HUES48 (cell line): ENCODE measurements around the gene MSANTD1.
"Not testable (repeated sequence)": the region's sequence is repeated elsewhere in the genome, so short reads cannot be mapped to it uniquely, and the experiment has no call there.

Source experiments
- H3K27ac ChIP-seq: one replicate; pipeline ENCODE4 v1.7.0; 2013; ENCODE audit warnings: low read depth, low read length, inconsistent platforms
- H3K27me3 ChIP-seq: 2 replicates; pipeline ENCODE4 v1.6.1; 2013; ENCODE audit warnings: mild to moderate bottlenecking, low read length; ENCODE audit not compliant: control insufficient read depth, insufficient read depth
- H3K36me3 ChIP-seq: 2 replicates; pipeline ENCODE4 v1.6.1; 2013; ENCODE audit warnings: low read length; ENCODE audit not compliant: control insufficient read depth, insufficient read depth
- H3K4me1 ChIP-seq: 2 replicates; pipeline ENCODE4 v1.6.1; 2013; ENCODE audit warnings: mild to moderate bottlenecking, low read length; ENCODE audit not compliant: control insufficient read depth, insufficient read depth
- H3K4me3 ChIP-seq: 2 replicates; pipeline ENCODE4 v1.5.1; 2013; ENCODE audit warnings: mild to moderate bottlenecking, low read depth, low read length
- H3K9ac ChIP-seq: 2 replicates; pipeline ENCODE4 v1.6.1; 2013; ENCODE audit warnings: mild to moderate bottlenecking, low read depth, low read length, moderate library complexity
- H3K9me3 ChIP-seq: 2 replicates; pipeline ENCODE4 v1.6.1; 2013; ENCODE audit warnings: low read length; ENCODE audit not compliant: control insufficient read depth, insufficient read depth

Gene MSANTD1

DNA sequence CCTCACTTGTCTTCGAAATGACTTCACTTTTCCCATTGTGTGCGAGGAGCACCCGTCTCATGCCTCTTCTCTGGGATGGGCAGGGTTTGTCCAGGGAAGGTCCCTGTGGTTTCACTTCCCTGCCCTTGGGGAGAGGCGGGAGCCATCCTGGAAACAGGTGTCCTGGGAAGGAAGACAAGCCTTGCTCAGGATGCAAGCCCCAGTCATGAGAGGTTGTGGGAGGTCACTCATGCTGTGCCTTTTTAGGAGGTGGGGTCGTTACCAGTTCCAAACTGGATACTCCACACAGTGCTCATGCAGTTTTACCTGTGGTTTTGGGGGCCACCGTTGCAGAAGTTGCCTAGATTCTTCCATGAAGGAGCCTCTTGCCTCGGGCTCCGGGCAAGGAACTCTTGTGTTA, 47.7 kb downstream of the MSANTD1 start:
- Histone ChIP-seq H3K4me1 (peaks cover 9% of the 10 kb centered on the region; the same call in 1 of the 2 replicates), H3K27me3 (peaks cover 10% of the 10 kb centered on the region; the same call in 1 of the 2 replicates), H3K36me3 (no peaks in the 10 kb centered on the region), H3K4me3 (no peak overlapping the region), H3K9ac (no peak overlapping the region), H3K27ac (no peak overlapping the region), H3K9me3 (no peaks in the 10 kb centered on the region)

DNA sequence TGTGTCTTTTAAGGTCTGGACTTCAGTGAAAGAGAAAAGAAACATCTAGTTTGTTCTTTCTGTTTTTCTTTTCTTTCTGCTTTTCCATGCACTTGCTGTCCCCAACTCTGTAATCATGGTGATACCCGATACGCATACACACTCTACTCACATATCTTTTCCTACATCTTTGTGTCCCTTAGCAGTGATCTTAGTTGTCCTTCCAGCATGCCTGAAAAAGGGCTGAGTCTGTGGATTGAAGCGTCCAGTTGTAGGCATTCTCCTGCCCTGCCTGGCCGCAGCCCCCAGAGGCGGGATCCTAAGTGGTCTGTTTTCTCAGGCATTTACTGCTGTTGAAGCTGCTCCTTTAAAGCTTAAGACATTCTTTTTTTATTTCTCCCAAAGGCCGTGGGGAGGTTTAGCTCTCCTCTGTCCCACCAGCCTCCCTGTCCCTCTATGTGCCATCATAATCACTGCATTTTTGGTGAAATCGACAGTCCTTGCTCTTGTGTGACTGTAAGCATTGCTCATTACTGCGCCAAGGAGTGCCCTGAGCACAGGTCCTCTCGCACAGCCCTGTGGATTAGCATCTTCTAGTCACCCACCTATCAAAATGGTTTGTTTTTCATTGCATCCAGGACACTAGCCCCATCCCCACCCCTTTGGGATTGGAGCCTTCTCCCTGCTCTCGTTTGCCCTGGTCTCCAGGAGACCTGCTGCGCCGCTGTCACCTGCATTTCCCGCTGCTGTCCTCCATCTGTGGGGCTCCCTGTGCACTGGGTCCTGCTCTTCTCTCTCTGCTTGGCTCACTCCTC, 48.3 kb downstream of the MSANTD1 start:
- Histone ChIP-seq H3K27ac (no peak overlapping the region), H3K9me3 (no peaks in the 10 kb centered on the region), H3K36me3 (no peaks in the 10 kb centered on the region), H3K9ac (no peak overlapping the region), H3K4me1 (peaks cover 8% of the 10 kb centered on the region; the same call in 1 of the 2 replicates), H3K4me3 (no peak overlapping the region), H3K27me3 (peaks cover 6% of the 10 kb centered on the region; the same call in 1 of the 2 replicates)

GRCh38 chr4:3299122-3299975, 50.4 kb downstream of the MSANTD1 start:
- H3K27ac ChIP-seq, result no peak overlapping the region
- H3K9me3 ChIP-seq, result no peaks in the 10 kb centered on the region
- H3K9ac ChIP-seq, result no peak overlapping the region
- H3K4me1 ChIP-seq, result peaks cover 11% of the 10 kb centered on the region
- H3K27me3 ChIP-seq, result no peaks in the 10 kb centered on the region
- H3K36me3 ChIP-seq, result no peaks in the 10 kb centered on the region
- H3K4me3 ChIP-seq, result no peak overlapping the region

DNA sequence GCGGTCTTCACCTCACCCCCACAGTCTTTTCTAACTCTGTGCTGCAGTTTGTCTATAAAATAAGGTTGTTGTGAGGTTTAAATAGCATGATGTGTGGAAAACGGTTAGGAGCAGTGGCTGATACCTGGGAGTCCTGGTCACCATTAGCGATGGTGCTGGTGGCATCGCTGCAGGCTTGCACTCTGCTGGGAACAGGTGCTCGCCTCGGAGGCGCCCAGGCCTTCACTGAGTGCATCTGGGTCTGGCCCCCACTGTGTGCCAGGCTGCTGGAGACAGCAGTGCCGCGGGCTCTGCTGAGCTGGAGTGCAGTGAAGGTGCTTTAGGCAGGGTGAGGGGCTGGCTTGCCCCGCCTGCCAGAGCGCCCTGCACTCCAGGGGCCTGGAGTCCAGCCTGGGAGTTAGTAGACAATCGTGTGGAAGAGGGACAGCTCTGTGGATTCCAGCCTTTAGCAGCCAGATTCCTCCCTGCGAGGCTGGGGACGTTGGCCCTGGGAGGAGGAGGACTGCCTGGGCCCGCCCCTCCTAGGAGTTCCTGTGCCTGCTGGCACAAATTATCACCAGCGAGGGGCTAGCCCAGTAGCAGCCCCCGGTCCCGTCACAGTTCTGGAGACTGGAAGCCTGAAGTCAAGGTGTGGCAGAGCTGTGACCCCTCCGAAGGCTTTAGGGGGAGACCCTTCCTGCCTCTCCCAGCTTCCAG, 51.2 kb downstream of the MSANTD1 start:
- H3K9ac ChIP-seq, result no peak overlapping the region
- no peaks in the 10 kb centered on the region for H3K36me3 ChIP-seq
- H3K27me3 ChIP-seq, result no peaks in the 10 kb centered on the region
- H3K4me1 ChIP-seq, result peaks cover 15% of the 10 kb centered on the region
- no peak overlapping the region for H3K27ac ChIP-seq
- H3K4me3 ChIP-seq, result no peak overlapping the region
- H3K9me3 ChIP-seq, result no peaks in the 10 kb centered on the region

GRCh38 chr4:3300882-3301281, 51.9 kb downstream of the MSANTD1 start:
- not testable (repeated sequence) for H3K27ac ChIP-seq
- H3K4me1 ChIP-seq, result peaks cover 15% of the 10 kb centered on the region

GRCh38 chr4:3301450-3302172, 52.7 kb downstream of the MSANTD1 start:
- Histone ChIP-seq H3K4me3 (no peak overlapping the region), H3K27ac (no peak overlapping the region), H3K36me3 (no peaks in the 10 kb centered on the region), H3K4me1 (peaks cover 15% of the 10 kb centered on the region), H3K27me3 (no peaks in the 10 kb centered on the region), H3K9ac (no peak overlapping the region), H3K9me3 (no peaks in the 10 kb centered on the region)

More at GRCh38 chr4:3300882-3301281, 51.9 kb downstream of the MSANTD1 start:
- H3K9me3 ChIP-seq, H3K36me3 ChIP-seq, H3K9ac ChIP-seq, H3K27me3 ChIP-seq, H3K4me3 ChIP-seq: not testable (repeated sequence)

DNA sequence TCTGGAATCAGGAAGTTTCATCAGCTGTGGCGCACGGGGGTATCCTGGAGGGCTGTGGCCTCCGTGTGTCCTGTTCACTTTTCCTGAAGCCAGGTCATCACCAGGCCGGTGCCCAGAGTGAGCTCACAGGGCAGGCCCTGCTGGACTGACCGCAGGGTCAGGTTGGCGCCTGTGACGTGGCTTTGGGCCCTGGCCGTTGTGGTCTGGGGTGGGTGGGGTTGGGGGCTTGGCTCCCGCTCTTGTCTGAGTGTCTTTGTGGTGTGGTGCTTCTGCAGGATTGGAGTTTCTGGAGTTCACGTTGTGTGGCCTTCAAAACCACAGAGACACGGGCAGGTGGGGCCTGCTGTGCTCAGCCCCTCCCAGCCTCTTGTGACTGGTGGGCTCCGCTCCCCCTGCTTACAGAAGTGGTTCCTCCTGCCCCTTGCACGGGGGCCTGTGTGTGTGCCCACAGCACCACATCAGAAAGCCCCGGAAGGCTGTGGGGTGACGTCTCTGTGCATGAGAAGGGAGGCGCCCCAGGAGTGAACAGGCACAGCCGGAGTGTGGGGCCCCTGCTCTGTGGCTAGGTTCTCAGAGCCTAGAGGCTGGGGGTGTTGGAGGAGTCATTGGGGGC, 53.3 kb downstream of the MSANTD1 start:
- no peak overlapping the region for H3K4me3 ChIP-seq
- no peaks in the 10 kb centered on the region for H3K36me3 ChIP-seq
- H3K9me3 ChIP-seq, result no peaks in the 10 kb centered on the region
- no peaks in the 10 kb centered on the region for H3K27me3 ChIP-seq
- no peak overlapping the region for H3K9ac ChIP-seq
- H3K4me1 ChIP-seq, result peaks cover 15% of the 10 kb centered on the region
- H3K27ac ChIP-seq, result no peak overlapping the region

DNA sequence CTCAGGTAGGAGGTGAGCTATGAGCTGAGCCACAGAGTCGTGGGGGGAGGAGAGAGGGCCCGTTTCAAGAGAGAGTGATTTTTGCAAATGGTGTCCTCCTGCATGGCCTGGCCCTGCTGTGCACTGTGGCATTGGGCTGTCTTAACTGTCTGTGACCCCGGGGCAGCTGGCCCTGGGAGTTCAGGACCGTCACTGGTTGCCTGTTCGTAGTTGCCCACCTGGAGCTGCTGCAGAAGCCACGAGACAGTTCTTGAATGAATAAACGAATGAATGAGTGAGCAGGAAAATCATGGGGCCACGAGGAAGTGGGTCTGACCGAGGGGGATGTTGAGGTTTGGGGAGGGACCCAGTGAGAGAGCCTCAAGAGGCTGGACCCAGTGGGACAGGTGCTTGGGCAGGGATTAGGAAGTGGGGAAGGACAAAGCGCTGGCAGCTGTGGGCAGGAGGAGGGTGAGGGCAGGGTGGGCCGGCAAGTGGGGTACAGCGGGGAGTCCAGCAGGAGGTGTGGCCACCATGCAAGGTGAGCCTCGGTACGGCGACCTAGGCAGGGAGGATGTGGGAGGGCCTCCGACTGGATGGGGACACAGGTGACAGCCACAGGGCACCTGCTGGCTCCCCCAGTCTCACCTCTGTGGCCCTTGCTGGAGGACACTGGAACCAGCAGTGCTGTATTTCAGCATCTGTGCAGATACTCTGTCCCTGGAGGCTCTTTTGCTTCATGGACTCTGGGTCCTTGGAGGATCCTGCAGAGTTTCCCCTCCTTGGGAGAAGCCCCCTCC, 54.0 kb downstream of the MSANTD1 start:
- H3K9me3 ChIP-seq, result no peaks in the 10 kb centered on the region
- no peaks in the 10 kb centered on the region for H3K36me3 ChIP-seq
- no peaks in the 10 kb centered on the region for H3K27me3 ChIP-seq
- no peak overlapping the region for H3K4me3 ChIP-seq
- H3K27ac ChIP-seq, result no peak overlapping the region
- H3K9ac ChIP-seq, result no peak overlapping the region
- H3K4me1 ChIP-seq, result peaks cover 15% of the 10 kb centered on the region

- H3K36me3 ChIP-seq, result no peaks in the 10 kb centered on the region
- no peaks in the 10 kb centered on the region for H3K9me3 ChIP-seq
- no peak overlapping the region for H3K27ac ChIP-seq
- no peak overlapping the region for H3K9ac ChIP-seq
- no peak overlapping the region for H3K4me3 ChIP-seq
- peaks cover 15% of the 10 kb centered on the region for H3K4me1 ChIP-seq
- no peaks in the 10 kb centered on the region for H3K27me3 ChIP-seq
Measured at GRCh38 chr4:3303565-3303824, 54.5 kb downstream of the MSANTD1 start.
